ENCODE data around the gene KARS1.

KARS1 gene

GRCh38 chr16:75647492-75648264, at the start of gene KARS1, which contains the start of gene TERF2IP:
KARS1 (minus strand) TSS chr16:75647665; CDS start chr16:75647639, 26 bp downstream.
TERF2IP (plus strand) TSS chr16:75647773; CDS start chr16:75647883, 110 bp downstream.
- DNase-seq (ENCODE audit: low spot score): peak; percentile 95

- DNase-seq (ENCODE audit: low spot score): no peak
Measured at GRCh38 chr16:75695708-75696107, 48.2 kb upstream of the KARS1 start.

- no peak for DNase-seq (ENCODE audit: low spot score)
Measured at GRCh38 chr16:75687361-75687760, 39.9 kb upstream of the KARS1 start.

GRCh38 chr16:75682308-75682707, 34.8 kb upstream of the KARS1 start:
- no peak for DNase-seq (ENCODE audit: low spot score)

GRCh38 chr16:75679366-75679765, 31.9 kb upstream of the KARS1 start:
- DNase-seq (ENCODE audit: low spot score): no peak

- DNase-seq (ENCODE audit: low spot score): no peak
Measured at GRCh38 chr16:75676909-75677308, 29.4 kb upstream of the KARS1 start, which contains the start of gene CPHXL2. CPHXL2 (minus strand) TSS chr16:75677009; CDS start chr16:75676999, 10 bp downstream.

GRCh38 chr16:75667503-75667902, 20.0 kb upstream of the KARS1 start:
- no peak for DNase-seq (ENCODE audit: low spot score)

- no peak for DNase-seq (ENCODE audit: low spot score)
Measured at GRCh38 chr16:75660726-75661302, 13.3 kb upstream of the KARS1 start.

GRCh38 chr16:75660321-75660720, 12.9 kb upstream of the KARS1 start:
- DNase-seq (ENCODE audit: low spot score): peak; percentile 78

GRCh38 chr16:75658175-75658574, 10.7 kb upstream of the KARS1 start:
- no peak for DNase-seq (ENCODE audit: low spot score)

GRCh38 chr16:75653922-75654321, 6.5 kb upstream of the KARS1 start:
- DNase-seq (ENCODE audit: low spot score): no peak

GRCh38 chr16:75648265-75649076, 1.0 kb upstream of the KARS1 start:
- peak; percentile 84 for DNase-seq (ENCODE audit: low spot score)

- DNase-seq (ENCODE audit: low spot score): no peak
Measured at GRCh38 chr16:75647112-75647491, 363 bp downstream of the KARS1 start.

- no peak for DNase-seq (ENCODE audit: low spot score)
Measured at GRCh38 chr16:75644240-75645012, 3.0 kb downstream of the KARS1 start.

- no peak for DNase-seq (ENCODE audit: low spot score)
Measured at GRCh38 chr16:75640598-75640997, 6.9 kb downstream of the KARS1 start.

GRCh38 chr16:75635036-75635435, 12.4 kb downstream of the KARS1 start:
- no peak for DNase-seq (ENCODE audit: low spot score)

GRCh38 chr16:75632857-75633256, 14.6 kb downstream of the KARS1 start:
- DNase-seq (ENCODE audit: low spot score): no peak

- no peak for DNase-seq (ENCODE audit: low spot score)
Measured at GRCh38 chr16:75630052-75630451, 17.4 kb downstream of the KARS1 start.

- DNase-seq (ENCODE audit: low spot score): no peak
Measured at GRCh38 chr16:75629132-75629531, 18.3 kb downstream of the KARS1 start.

- no peak for DNase-seq (ENCODE audit: low spot score)
Measured at GRCh38 chr16:75628351-75628750, 19.1 kb downstream of the KARS1 start.

- no peak for DNase-seq (ENCODE audit: low spot score)
Measured at GRCh38 chr16:75627851-75628250, 19.6 kb downstream of the KARS1 start.

GRCh38 chr16:75626806-75627205, 20.7 kb downstream of the KARS1 start:
- no peak for DNase-seq (ENCODE audit: low spot score)

Data from globus pallidus (tissue), 1 donor.